OCI-LY3 (cell line): ENCODE measurements around the gene CA4.
"Not testable (repeated sequence)": the region's sequence is repeated elsewhere in the genome, so short reads cannot be mapped to it uniquely, and the experiment has no call there.

Experiments used
- EZH2phosphoT487 ChIP-seq: fragments of 200-600 bp; shearing (Covaris generic); IDR thresholded peaks from 2 replicates; pipeline ENCODE4 v1.6.1; 2018; ENCODE audit warnings: antibody characterized with exemption, mixed run types, low read depth
- TF ChIP-seq, protein P1 (sequence below): fragments of 200-600, 300-600 bp; sonication (generic); IDR thresholded peaks from 2 replicates; pipeline ENCODE4 v1.5.1; 2014; ENCODE audit warnings: antibody characterized with exemption, low read length, low read depth

DNA sequence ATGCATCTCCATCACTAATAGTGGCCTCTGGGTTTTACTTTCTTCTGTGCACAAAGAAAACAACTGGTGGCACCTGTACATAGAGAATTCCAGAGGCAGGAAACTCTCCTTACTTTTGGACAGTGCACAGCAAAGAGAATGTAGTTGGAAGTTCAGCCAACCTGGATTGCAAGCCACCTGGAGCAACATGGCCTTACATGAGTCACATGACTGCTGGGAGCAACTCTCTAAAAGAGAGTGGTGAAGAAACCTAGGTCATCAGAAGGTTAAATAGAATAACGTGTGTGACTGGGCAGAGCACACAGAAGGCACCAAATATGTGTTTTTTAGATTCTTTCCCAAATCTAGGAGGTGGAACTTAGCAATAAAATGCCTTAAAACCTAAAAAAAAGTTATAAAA lies 41.5 kb upstream of the CA4 start:
- TF ChIP-seq, protein P1, sequence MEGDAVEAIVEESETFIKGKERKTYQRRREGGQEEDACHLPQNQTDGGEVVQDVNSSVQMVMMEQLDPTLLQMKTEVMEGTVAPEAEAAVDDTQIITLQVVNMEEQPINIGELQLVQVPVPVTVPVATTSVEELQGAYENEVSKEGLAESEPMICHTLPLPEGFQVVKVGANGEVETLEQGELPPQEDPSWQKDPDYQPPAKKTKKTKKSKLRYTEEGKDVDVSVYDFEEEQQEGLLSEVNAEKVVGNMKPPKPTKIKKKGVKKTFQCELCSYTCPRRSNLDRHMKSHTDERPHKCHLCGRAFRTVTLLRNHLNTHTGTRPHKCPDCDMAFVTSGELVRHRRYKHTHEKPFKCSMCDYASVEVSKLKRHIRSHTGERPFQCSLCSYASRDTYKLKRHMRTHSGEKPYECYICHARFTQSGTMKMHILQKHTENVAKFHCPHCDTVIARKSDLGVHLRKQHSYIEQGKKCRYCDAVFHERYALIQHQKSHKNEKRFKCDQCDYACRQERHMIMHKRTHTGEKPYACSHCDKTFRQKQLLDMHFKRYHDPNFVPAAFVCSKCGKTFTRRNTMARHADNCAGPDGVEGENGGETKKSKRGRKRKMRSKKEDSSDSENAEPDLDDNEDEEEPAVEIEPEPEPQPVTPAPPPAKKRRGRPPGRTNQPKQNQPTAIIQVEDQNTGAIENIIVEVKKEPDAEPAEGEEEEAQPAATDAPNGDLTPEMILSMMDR: not testable (repeated sequence)
- TF ChIP-seq EZH2phosphoT487: not testable (repeated sequence)
